ENCODE measurements around the gene L3MBTL4. TPM values are rescaled to one million over a fixed set of nuclear protein-coding genes. Genes with fewer than 3 reads are reported as not detected.

Gene L3MBTL4
- total and polyA plus RNA-seq, 9 of the 15 experiments (the other 6 are each of a cell fraction or from before 2014, with no cell fraction given) = not detected

GRCh38 chr18:5909125-5909524 lies 505.6 kb downstream of the L3MBTL4 start (continued):
- TF ChIP-seq MGA (IDR thresholded peaks at IDR 0.05) (no peak), ARID2 (IDR thresholded peaks at IDR 0.05) (no peak)

Small RNAs within 50 kb of the gene (microRNA-seq; reads per million reads assigned to microRNA genes)
- gene MIR4317 (ENCODE audit: borderline microRNAs expressed) = not detected

Small RNAs within 50 kb of the gene (small RNA-seq; reads per million reads assigned to genes)
- not detected for gene RNU5F-3P
- gene RNU6-349P = not detected

Data from K562 (cell line).